GM12872 (cell line): Measurements from ENCODE around the gene CACNA1A.

Source experiments
- TF ChIP-seq, protein P1 (sequence below): IDR thresholded peaks from 3 replicates; pipeline ENCODE4 v1.5.1; 2011; ENCODE audit warnings: low read depth, mild to moderate bottlenecking, low read length, moderate library complexity; ENCODE audit not compliant: insufficient read depth

CACNA1A gene

DNA sequence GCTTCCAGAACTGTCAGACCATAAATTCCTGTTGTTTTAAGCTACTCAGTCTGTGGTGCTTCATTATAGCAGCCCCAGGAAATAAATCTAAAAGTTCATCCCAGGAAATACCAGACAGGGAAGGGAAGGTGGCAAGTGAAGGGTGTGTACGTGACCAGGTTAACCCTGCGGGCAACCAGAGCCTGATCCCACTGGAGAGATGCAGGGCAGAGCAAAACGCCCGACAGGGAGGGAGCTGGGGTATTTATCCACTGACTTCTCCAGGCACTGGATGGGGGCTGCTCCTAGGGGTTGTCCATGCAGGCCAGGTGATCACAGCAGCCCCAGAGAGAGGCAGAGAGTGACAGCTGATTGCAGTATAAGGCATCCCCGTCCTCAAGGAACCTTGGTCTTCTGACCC is 150.9 kb downstream of the CACNA1A start:
- TF ChIP-seq, protein P1, sequence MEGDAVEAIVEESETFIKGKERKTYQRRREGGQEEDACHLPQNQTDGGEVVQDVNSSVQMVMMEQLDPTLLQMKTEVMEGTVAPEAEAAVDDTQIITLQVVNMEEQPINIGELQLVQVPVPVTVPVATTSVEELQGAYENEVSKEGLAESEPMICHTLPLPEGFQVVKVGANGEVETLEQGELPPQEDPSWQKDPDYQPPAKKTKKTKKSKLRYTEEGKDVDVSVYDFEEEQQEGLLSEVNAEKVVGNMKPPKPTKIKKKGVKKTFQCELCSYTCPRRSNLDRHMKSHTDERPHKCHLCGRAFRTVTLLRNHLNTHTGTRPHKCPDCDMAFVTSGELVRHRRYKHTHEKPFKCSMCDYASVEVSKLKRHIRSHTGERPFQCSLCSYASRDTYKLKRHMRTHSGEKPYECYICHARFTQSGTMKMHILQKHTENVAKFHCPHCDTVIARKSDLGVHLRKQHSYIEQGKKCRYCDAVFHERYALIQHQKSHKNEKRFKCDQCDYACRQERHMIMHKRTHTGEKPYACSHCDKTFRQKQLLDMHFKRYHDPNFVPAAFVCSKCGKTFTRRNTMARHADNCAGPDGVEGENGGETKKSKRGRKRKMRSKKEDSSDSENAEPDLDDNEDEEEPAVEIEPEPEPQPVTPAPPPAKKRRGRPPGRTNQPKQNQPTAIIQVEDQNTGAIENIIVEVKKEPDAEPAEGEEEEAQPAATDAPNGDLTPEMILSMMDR: no peak

GRCh38 chr19:13353625-13354024 is 152.7 kb downstream of the CACNA1A start:
- TF ChIP-seq, protein P1: no peak

DNA sequence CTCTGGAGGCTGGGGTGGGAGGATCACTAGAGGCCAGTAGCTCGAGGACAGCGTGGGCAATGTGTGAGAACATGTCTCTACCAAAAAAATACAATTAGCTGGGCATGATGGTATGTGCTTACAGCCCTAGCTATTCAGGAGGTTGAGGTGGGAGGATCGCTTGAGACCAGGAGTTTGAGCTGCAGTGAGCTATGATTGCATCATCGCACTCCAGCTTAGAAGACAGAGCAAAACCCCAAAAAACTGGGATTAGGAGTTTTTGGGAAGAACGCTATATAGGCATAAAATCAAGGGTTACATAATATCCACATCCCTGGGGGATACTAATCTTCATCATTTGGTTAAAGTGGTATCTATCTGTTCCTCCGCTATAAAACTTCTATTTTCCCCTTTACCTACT is 155.5 kb downstream of the CACNA1A start:
- TF ChIP-seq, protein P1: no peak

DNA sequence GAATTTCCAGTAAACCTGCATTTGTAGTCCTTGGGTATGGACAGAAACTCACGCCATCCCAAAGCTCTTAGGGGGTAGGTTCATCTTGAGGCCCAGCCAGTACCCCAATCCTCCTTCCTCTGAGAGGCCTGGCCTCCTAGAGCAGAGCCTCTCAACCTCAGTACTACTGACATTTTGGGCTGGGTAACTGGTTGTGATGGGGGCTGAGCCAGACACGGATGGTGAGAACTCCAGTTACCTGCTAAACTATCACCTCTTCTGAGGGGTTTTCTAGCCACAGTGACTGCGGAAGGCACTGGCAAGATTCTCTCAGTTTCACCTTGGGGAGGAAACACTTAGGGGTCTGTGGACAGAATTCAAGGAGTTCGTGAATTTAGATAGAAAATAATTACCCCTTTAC is 156.2 kb downstream of the CACNA1A start:
- TF ChIP-seq, protein P1: no peak

DNA sequence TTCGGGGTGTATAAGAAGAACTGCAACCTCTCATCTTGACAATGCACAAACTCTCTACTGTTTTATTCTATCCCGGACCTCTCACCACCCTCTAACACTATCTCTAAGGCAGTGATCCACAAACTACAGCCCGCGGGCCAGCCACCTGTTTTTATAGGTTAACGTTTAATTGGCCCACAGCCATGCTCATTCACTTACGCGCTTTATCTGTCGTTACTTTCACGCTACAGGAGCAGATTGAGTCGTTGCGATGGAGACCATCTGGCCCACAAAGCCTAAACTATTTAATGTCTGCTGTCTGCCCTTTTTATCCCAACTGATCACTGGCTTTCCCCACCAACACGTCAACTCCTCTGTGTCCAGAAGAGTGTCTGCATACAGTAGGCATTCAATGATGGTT is 158.9 kb downstream of the CACNA1A start:
- TF ChIP-seq, protein P1: no peak

GRCh38 chr19:13343514-13343913 is 162.8 kb downstream of the CACNA1A start:
- TF ChIP-seq, protein P1: no peak

DNA sequence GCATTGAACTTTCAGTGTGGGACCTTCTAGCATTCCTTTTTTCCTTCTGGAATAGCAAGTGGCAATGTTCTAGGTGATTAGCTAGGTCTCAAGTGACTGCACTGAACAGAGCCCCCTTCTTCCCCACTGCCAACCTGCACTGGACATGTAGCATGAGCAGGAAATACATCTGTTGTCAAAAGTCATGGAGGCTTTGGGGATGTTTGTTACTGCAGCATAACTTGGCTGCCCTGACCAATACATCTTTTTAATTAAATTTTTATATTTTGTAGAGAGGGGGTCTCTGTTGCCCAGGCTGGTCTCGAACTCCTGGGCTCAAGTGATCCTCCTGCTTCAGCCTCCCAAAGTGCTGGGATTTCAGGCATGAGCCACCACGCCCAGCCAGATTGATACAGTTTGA is 163.6 kb downstream of the CACNA1A start:
- TF ChIP-seq, protein P1: no peak

DNA sequence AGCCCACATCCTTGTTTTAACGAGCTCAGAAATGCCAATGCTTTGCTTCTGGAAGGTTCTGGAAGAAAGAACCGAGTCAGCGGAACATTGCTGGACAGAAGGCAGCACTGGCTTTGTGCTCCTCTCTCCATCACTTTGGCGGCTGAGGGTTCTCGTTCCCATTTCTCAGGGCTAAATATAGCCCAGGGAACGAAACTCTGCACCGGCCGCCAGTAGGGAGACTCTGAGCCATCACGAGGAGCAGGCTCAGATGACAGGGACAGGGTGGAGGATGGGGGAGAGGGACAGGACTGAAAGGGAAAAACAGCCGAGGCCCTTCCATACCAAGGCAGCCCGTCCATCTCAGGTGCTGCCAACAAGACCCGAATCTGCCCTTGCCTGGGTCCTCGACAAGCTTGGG is 166.4 kb downstream of the CACNA1A start:
- TF ChIP-seq, protein P1: no peak
